Measurements from ENCODE around the gene RFX3.

RFX3 gene

GRCh38 chr9:3415906-3416305 lies 109.9 kb downstream of the RFX3 start:
- TF ChIP-seq CEBPB (IDR thresholded peaks at IDR 0.05) = no peak

DNA sequence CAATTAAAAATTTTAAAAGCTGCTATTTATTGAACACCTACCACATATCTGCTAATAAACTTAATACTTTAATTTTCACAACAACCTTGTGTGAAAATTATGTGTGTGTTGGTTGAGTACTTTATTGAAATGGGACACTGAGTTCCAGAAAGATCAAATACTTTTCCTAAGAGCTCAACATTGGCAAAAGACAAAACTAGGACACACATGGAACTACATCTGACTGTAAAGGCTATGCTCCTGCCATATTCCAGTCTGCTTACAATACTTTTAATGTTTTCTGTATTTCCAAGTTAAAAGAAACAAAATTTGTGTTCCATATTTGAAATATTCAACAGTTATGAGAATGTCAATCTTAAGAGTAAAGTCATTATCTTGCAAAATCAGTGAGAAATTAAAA lies 111.8 kb downstream of the RFX3 start:
- no peak for TF ChIP-seq FOXM1 (IDR thresholded peaks at IDR 0.05; ENCODE audit: borderline replicate concordance, low read depth)
- no peak for TF ChIP-seq TAF1 (IDR thresholded peaks at IDR 0.05; ENCODE audit: low read depth)
- no peak for TF ChIP-seq RAD21 (IDR thresholded peaks at IDR 0.05; ENCODE audit: low read depth)
- no peak for TF ChIP-seq YY1 (IDR thresholded peaks at IDR 0.05; ENCODE audit: low read depth)
- no peak for TF ChIP-seq TCF12 (IDR thresholded peaks at IDR 0.05; ENCODE audit: low read depth)
- TF ChIP-seq, protein P1, sequence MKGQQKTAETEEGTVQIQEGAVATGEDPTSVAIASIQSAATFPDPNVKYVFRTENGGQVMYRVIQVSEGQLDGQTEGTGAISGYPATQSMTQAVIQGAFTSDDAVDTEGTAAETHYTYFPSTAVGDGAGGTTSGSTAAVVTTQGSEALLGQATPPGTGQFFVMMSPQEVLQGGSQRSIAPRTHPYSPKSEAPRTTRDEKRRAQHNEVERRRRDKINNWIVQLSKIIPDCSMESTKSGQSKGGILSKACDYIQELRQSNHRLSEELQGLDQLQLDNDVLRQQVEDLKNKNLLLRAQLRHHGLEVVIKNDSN (IDR thresholded peaks at IDR 0.05) = no peak
- no peak for TF ChIP-seq NFIC (IDR thresholded peaks at IDR 0.05)
- no peak for TF ChIP-seq EP300 (IDR thresholded peaks at IDR 0.05; ENCODE audit: borderline replicate concordance)
- TF ChIP-seq EGR1 (IDR thresholded peaks at IDR 0.05) = no peak
- no peak for TF ChIP-seq TEAD4 (IDR thresholded peaks at IDR 0.05)
- TF ChIP-seq, protein P2, sequence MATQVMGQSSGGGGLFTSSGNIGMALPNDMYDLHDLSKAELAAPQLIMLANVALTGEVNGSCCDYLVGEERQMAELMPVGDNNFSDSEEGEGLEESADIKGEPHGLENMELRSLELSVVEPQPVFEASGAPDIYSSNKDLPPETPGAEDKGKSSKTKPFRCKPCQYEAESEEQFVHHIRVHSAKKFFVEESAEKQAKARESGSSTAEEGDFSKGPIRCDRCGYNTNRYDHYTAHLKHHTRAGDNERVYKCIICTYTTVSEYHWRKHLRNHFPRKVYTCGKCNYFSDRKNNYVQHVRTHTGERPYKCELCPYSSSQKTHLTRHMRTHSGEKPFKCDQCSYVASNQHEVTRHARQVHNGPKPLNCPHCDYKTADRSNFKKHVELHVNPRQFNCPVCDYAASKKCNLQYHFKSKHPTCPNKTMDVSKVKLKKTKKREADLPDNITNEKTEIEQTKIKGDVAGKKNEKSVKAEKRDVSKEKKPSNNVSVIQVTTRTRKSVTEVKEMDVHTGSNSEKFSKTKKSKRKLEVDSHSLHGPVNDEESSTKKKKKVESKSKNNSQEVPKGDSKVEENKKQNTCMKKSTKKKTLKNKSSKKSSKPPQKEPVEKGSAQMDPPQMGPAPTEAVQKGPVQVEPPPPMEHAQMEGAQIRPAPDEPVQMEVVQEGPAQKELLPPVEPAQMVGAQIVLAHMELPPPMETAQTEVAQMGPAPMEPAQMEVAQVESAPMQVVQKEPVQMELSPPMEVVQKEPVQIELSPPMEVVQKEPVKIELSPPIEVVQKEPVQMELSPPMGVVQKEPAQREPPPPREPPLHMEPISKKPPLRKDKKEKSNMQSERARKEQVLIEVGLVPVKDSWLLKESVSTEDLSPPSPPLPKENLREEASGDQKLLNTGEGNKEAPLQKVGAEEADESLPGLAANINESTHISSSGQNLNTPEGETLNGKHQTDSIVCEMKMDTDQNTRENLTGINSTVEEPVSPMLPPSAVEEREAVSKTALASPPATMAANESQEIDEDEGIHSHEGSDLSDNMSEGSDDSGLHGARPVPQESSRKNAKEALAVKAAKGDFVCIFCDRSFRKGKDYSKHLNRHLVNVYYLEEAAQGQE (IDR thresholded peaks at IDR 0.05; ENCODE audit: low read depth) = no peak
- TF ChIP-seq CEBPB (IDR thresholded peaks at IDR 0.05) = no peak

GRCh38 chr9:3410461-3410860 lies 115.3 kb downstream of the RFX3 start:
- TF ChIP-seq NFIC (IDR thresholded peaks at IDR 0.05) (no peak), FOXM1 (IDR thresholded peaks at IDR 0.05; ENCODE audit: borderline replicate concordance, low read depth) (no peak), MAX (IDR thresholded peaks at IDR 0.05) (no peak), TCF12 (IDR thresholded peaks at IDR 0.05; ENCODE audit: low read depth) (no peak), RAD21 (IDR thresholded peaks at IDR 0.05; ENCODE audit: low read depth) (no peak), CEBPB (IDR thresholded peaks at IDR 0.05) (no peak), EP300 (IDR thresholded peaks at IDR 0.05; ENCODE audit: borderline replicate concordance) (no peak)
- TF ChIP-seq, protein P2 (IDR thresholded peaks at IDR 0.05; ENCODE audit: low read depth) = no peak

- no peak for TF ChIP-seq TAF1 (IDR thresholded peaks at IDR 0.05; ENCODE audit: low read depth)
- TF ChIP-seq, protein P2 (IDR thresholded peaks at IDR 0.05; ENCODE audit: low read depth) = no peak
- TF ChIP-seq, protein P1 (IDR thresholded peaks at IDR 0.05) = no peak
- no peak for TF ChIP-seq CREB1 (IDR thresholded peaks at IDR 0.05; ENCODE audit: low read depth)
- TF ChIP-seq EGR1 (IDR thresholded peaks at IDR 0.05) = no peak
- no peak for TF ChIP-seq TCF12 (IDR thresholded peaks at IDR 0.05; ENCODE audit: low read depth)
- TF ChIP-seq YY1 (IDR thresholded peaks at IDR 0.05; ENCODE audit: low read depth) = no peak
- TF ChIP-seq EP300 (IDR thresholded peaks at IDR 0.05; ENCODE audit: borderline replicate concordance) = no peak
- no peak for TF ChIP-seq CEBPB (IDR thresholded peaks at IDR 0.05)
- TF ChIP-seq FOXM1 (IDR thresholded peaks at IDR 0.05; ENCODE audit: borderline replicate concordance, low read depth) = no peak
Measured at GRCh38 chr9:3409453-3409852, 116.3 kb downstream of the RFX3 start.

DNA sequence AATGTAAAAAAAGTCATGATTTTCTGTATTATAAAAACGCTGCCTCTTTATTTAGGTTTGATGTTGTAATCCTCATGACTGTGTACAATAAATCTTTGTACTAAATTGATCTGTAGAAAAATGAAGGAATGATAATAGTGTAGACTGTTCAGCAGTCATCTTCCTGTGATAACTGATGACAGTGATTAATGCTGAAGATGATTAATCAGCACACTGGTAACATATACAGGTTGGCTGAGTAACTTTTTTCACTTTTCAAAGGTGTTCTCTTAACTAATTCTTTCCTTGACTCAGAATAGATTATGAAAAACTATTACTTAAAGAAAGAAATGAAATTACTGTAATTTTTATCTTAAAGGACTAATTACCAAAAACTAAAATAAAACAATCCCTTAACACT lies 122.5 kb downstream of the RFX3 start:
- TF ChIP-seq YY1 (IDR thresholded peaks at IDR 0.05; ENCODE audit: low read depth) (no peak), ZBTB7A (IDR thresholded peaks at IDR 0.05; ENCODE audit: low read depth) (no peak), RAD21 (IDR thresholded peaks at IDR 0.05; ENCODE audit: low read depth) (no peak), MAX (IDR thresholded peaks at IDR 0.05) (no peak), CREB1 (IDR thresholded peaks at IDR 0.05; ENCODE audit: low read depth) (no peak), NFIC (IDR thresholded peaks at IDR 0.05) (no peak), EP300 (IDR thresholded peaks at IDR 0.05; ENCODE audit: borderline replicate concordance) (no peak), TCF12 (IDR thresholded peaks at IDR 0.05; ENCODE audit: low read depth) (no peak), TEAD4 (IDR thresholded peaks at IDR 0.05) (no peak), TAF1 (IDR thresholded peaks at IDR 0.05; ENCODE audit: low read depth) (no peak), EGR1 (IDR thresholded peaks at IDR 0.05) (no peak), FOXM1 (IDR thresholded peaks at IDR 0.05; ENCODE audit: borderline replicate concordance, low read depth) (no peak)
- TF ChIP-seq, protein P1 (IDR thresholded peaks at IDR 0.05) = no peak
- TF ChIP-seq, protein P2 (IDR thresholded peaks at IDR 0.05; ENCODE audit: low read depth) = no peak

Data from Ishikawa (cell line).